Stimulated activated effector memory CD8-positive, alpha-beta T cell treated with anti-CD3 and anti-CD28 coated beads, Interleukin-12 subunit alpha, Interleukin-12 subunit beta, amount 100 ng/mL, for 72 hours (primary cell): ENCODE measurements around the gene KRT37.

Experiments
- ATAC-seq: fragments of 150-1000 bp; cut with Tn5 transposase; 2 replicates; pipeline ENCODE4 v1.10.0; 2021
- DNase-seq, 2 donors: peaks; one replicate each; pipeline ENCODE4 v3.0.0; 2021 to 2022; ENCODE audit warnings: low spot score in 2 of 2
- H3K27ac Mint-ChIP-seq: one replicate; pipeline ENCODE4 v1.8.0; 2022; ENCODE audit warnings: mild to moderate bottlenecking, mixed read lengths
- H3K36me3 Mint-ChIP-seq: one replicate; pipeline ENCODE4 v1.8.0; 2022; ENCODE audit warnings: mild to moderate bottlenecking, mixed read lengths
- H3K4me1 Mint-ChIP-seq: one replicate; pipeline ENCODE4 v1.8.0; 2022; ENCODE audit warnings: mixed read lengths
- H3K4me3 Mint-ChIP-seq: one replicate; pipeline ENCODE4 v1.8.0; 2022; ENCODE audit warnings: mild to moderate bottlenecking, mixed read lengths
- H3K9me3 Mint-ChIP-seq: one replicate; pipeline ENCODE4 v1.8.0; 2022; ENCODE audit warnings: mixed read lengths

Gene KRT37

DNA sequence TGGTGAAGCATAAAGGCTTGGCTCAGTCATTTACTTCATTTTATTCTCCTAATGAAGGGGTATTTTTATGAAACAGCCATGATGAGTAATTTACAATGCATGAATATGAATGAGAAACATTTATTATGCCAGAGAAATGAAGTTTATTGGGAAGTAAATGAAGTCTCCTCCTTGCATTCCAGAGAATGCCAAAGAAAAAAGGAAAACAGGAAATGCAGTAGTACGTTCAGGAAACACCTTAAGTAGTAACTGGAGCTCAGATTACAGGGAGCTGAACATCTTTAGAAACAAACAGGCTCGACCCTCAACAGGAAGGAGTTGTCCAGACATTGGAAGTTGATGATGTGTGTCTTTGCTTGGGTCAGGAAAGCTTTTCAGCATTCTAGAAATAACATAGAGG lies 46.8 kb downstream of the KRT37 start:
- Mint-ChIP-seq H3K9me3 (peaks cover 5% of the 10 kb centered on the region), H3K4me1 (no peaks in the 10 kb centered on the region), H3K36me3 (no peaks in the 10 kb centered on the region), H3K4me3 (no peak overlapping the region), H3K27ac (no peak overlapping the region)
- ATAC-seq (no peak), DNase-seq (no peak)
